Fibroblast of pulmonary artery (primary cell): Measurements from ENCODE around the gene LRP2.

ENCODE experiments used
- DNase-seq: peaks from one replicate; pipeline ENCODE4 v3.0.0-alpha.2; 2010; ENCODE audit warnings: low read depth
- H3K4me3 ChIP-seq: replicated peaks from 2 replicates; pipeline ENCODE4 v1.5.1; 2011; ENCODE audit warnings: low read depth, mild to moderate bottlenecking, control low read depth, low read length, moderate library complexity
- CTCF ChIP-seq: IDR thresholded peaks from 2 replicates; pipeline ENCODE4 v1.5.1; 2011; ENCODE audit warnings: mild to moderate bottlenecking, control low read depth, low read length, inconsistent platforms; ENCODE audit errors: missing control alignments

Gene LRP2

DNA sequence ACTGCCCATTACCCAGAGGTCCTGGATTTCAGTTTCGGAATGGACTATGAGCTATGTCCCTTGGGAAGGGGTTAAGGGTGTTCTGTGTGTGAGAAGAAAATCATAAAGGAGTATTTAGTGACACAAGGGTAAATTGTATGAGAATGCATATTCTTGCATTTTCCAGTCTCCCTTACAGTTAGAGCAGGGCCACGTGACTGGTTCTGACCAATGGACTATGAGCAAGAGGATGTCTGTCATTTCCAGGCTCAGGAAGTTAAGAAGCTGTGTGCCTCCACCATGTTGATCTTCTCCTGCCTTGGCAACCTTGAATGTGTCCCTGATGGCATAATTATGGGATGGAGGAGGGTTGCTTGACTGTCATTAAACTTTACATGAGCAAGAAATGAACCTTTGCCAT, 198.0 kb downstream of the LRP2 start:
- DNase-seq: no peak
- no peak overlapping the region for H3K4me3 ChIP-seq
- TF ChIP-seq CTCF: no peak

DNA sequence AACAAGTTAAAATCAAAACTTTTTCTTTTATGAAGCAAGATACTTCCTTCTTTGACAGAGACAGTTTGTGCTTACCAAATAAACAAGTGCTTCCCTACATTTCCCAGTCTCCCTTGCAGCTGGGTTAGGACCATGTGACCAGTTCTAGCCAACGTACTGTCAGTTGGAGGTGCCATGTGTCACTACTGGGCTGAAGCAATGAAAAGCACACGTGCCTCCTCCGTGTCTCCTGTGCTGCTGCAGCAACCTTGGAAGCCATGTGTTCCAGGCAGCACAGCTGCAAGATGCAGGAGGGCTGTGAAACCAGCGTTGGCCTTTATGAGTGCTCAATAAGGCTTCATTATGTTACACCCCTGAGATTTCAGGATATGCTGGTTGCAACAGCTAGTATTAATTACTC, 199.7 kb downstream of the LRP2 start:
- DNase-seq: no peak
- H3K4me3 ChIP-seq: no peak overlapping the region
- TF ChIP-seq CTCF: no peak

DNA sequence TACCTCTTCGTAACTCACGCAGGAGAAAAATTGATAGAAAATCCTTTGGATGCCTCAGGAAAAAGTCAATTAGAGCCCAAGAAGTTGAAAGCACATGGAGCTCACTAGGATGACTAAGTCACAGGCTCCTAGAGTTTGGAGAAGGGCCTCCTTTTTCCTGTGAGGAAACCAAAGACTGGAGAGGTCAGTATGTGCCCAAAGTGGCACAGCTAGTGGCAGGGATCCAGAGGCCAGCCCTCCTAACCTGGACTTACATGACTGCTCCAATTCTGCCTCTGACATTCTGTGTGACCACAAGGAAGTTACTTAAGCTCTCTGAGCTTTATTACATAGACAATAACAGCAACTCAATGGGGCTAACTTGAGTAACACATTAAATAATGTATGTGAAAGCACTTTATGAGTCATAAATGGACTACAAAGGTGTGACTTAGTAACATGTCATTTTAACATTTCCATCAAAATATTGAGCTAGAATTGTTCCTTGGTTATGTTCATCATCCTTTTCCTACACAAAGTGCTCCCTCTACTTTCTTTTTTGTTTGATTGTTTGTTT, 201.3 kb downstream of the LRP2 start:
- no peak for TF ChIP-seq CTCF
- no peak overlapping the region for H3K4me3 ChIP-seq
- no peak for DNase-seq

DNA sequence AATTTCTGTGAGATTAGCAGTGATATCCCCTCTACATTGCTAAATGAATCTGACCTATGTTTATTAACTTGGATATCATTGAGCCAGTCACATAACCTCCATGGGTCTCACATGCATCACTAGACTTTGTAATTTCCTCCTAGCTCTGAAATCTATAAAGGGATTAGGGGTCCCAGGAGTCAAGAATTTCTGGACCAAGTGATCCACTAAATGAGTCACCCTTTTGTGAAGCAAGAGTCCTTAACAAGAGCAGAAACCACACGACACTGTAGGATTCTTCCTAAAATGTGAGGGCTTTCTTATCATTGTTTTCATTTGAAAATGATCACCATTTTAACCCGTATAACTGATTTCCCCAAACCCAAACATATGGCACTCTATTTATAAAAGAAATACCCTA, 202.6 kb downstream of the LRP2 start:
- H3K4me3 ChIP-seq: no peak overlapping the region
- no peak for DNase-seq
- no peak for TF ChIP-seq CTCF

DNA sequence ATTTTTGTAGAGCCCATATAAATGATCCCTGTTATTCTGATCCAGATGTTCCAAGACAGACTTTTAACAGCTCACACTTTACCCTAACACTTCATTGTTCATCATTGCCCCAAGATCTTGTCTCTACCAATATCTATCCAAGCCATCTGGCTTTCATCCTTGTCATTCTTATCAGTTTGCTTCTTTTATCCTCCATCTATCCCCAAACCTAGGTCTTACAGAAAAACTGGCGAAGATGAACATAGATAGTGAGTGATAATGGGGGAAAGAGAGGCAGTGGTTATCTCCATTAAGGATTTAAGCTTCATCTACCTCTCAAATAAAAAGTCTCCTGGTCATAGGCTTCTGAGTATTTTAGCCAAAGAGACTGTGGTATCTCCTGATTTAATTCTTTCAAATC, 203.5 kb downstream of the LRP2 start:
- no peak overlapping the region for H3K4me3 ChIP-seq
- no peak for TF ChIP-seq CTCF
- DNase-seq: no peak

DNA sequence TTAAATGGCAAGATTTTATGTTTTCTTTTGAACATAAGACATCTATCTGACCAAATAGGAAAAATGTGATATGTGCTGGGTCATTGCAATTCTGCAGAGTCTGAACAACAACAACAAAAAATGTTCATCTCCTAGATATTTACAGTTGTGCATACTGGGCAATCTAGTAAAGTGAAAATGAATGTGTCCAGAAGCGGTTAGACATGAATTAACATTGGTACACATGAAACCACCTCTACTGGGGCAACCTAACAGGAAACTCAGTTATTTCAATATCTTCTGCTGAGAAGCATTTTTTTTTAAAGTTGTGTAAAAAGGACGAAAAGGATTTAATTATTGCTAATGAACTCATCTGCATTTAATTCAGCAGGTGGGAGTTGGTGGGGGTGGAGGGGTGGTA, 216.1 kb downstream of the LRP2 start:
- no peak for DNase-seq
- no peak for TF ChIP-seq CTCF
- no peak overlapping the region for H3K4me3 ChIP-seq

- no peak for DNase-seq
- H3K4me3 ChIP-seq: no peak overlapping the region
These were observed 218.3 kb downstream of the LRP2 start for GRCh38 chr2:169143998-169144397.

More at GRCh38 chr2:169143998-169144397, 218.3 kb downstream of the LRP2 start:
- TF ChIP-seq CTCF: no peak
